Dermis blood vessel endothelial cell (primary cell): ENCODE measurements around the gene AGER. TPM values are rescaled to one million over a fixed set of nuclear protein-coding genes. Genes with fewer than 3 reads are reported as not detected.
"Not testable (repeated sequence)": the region's sequence is repeated elsewhere in the genome, so short reads cannot be mapped to it uniquely, and the experiment has no call there.

ENCODE experiments used
- DNase-seq: peaks from one replicate; pipeline ENCODE4 v3.0.0; 2010
- total RNA-seq: library from RNA; depleted of rRNA; stranded (reverse); fragments of >200 nt; gene quantifications from 2 replicates; pipeline ENCODE4 v1.2.3, GENCODE V29; 2014

AGER gene
- total RNA-seq, 1 donor from 2014 or later = 0.85 TPM

GRCh38 chr6:32147401-32148132 lies 36.5 kb downstream of the AGER start:
- DNase-seq = no peak

GRCh38 chr6:32146687-32147086 lies 37.4 kb downstream of the AGER start:
- DNase-seq = no peak

- no peak for DNase-seq
These were observed 37.8 kb downstream of the AGER start for GRCh38 chr6:32146287-32146686.

GRCh38 chr6:32144238-32144637 lies 39.8 kb downstream of the AGER start:
- DNase-seq = not testable (repeated sequence)

GRCh38 chr6:32140420-32141046 lies 43.5 kb downstream of the AGER start:
- no peak for DNase-seq

- no peak for DNase-seq
These were observed 44.5 kb downstream of the AGER start for GRCh38 chr6:32139590-32139989.

GRCh38 chr6:32137454-32137853 lies 46.6 kb downstream of the AGER start:
- no peak for DNase-seq

- no peak for DNase-seq
These were observed 50.3 kb downstream of the AGER start for GRCh38 chr6:32133786-32134185.

- no peak for DNase-seq
These were observed 51.9 kb downstream of the AGER start for GRCh38 chr6:32132110-32132509.

GRCh38 chr6:32131439-32131948 lies 52.6 kb downstream of the AGER start:
- no peak for DNase-seq

Other genes starting within 250 kb of the AGER start
- gene CFB, start 238.2 kb downstream of the AGER start, total RNA-seq = 1.6 and 2.0 TPM in 2 replicates
- gene NELFE, start 225.3 kb downstream of the AGER start, total RNA-seq = 111 and 114 TPM in 2 replicates
- 37.3 and 48.2 TPM in 2 replicates for gene SKIC2, start 225.1 kb downstream of the AGER start, total RNA-seq
- 12.8 and 14.6 TPM in 2 replicates for gene DXO, start 212.1 kb downstream of the AGER start, total RNA-seq
- 1.5 and 2.2 TPM in 2 replicates for gene C4A, start 202.2 kb downstream of the AGER start, total RNA-seq
- 1.2 and 2.6 TPM in 2 replicates for gene C4B, start 169.5 kb downstream of the AGER start, total RNA-seq
- 0.34 TPM in 1 of 2 replicates, not detected in the other for gene CYP21A2, start 145.8 kb downstream of the AGER start, total RNA-seq
- gene TNXB, start 74.9 kb downstream of the AGER start, total RNA-seq = 4.6 and 4.8 TPM in 2 replicates
- 13.4 and 20.5 TPM in 2 replicates for gene ATF6B, start 56.0 kb downstream of the AGER start, total RNA-seq
- gene FKBPL, start 54.0 kb downstream of the AGER start, total RNA-seq = 6.9 and 8.3 TPM in 2 replicates
- 0.05 TPM in 1 of 2 replicates, not detected in the other for gene PRRT1, start 32.3 kb downstream of the AGER start, total RNA-seq
- gene PPT2, start 30.1 kb downstream of the AGER start, total RNA-seq = 69.8 and 82.5 TPM in 2 replicates
- gene EGFL8, start 19.7 kb downstream of the AGER start, total RNA-seq = 1.3 and 2.7 TPM in 2 replicates
- gene AGPAT1, start 8.2 kb downstream of the AGER start, total RNA-seq = 9.5 and 22.2 TPM in 2 replicates
- gene RNF5, start 5.8 kb downstream of the AGER start, total RNA-seq = 31.6 and 53.1 TPM in 2 replicates
- 62.3 and 85.6 TPM in 2 replicates for gene PBX2, start 5.9 kb upstream of the AGER start, total RNA-seq
- gene GPSM3, start 8.4 kb upstream of the AGER start, total RNA-seq = 3.1 and 8.7 TPM in 2 replicates
- gene NOTCH4, start 39.8 kb upstream of the AGER start, total RNA-seq = 44.3 and 63.5 TPM in 2 replicates
- not detected in 2 replicates for gene TSBP1, start 187.7 kb upstream of the AGER start, total RNA-seq
- not detected in 2 replicates for gene BTNL2, start 222.9 kb upstream of the AGER start, total RNA-seq